NCI-H2196 (cell line): ENCODE data around the gene TANGO2.

Experiments used
- DNase-seq: peaks from one replicate; lab custom pipeline; 2025; ENCODE audit not compliant: unreplicated experiment; lab: John Stamatoyannopoulos, UW

TANGO2 gene

GRCh38 chr22:20039683-20040325, 18.9 kb downstream of the TANGO2 start:
- no peak for DNase-seq

- DNase-seq = no peak
These were observed 19.7 kb downstream of the TANGO2 start for GRCh38 chr22:20040327-20041200.

GRCh38 chr22:20043057-20043996, 22.4 kb downstream of the TANGO2 start:
- no peak for DNase-seq

GRCh38 chr22:20043997-20044342, 23.1 kb downstream of the TANGO2 start:
- DNase-seq = no peak

- DNase-seq = no peak
These were observed 23.7 kb downstream of the TANGO2 start for GRCh38 chr22:20044495-20045151.

GRCh38 chr22:20046730-20047129, 25.8 kb downstream of the TANGO2 start:
- no peak for DNase-seq

DNA sequence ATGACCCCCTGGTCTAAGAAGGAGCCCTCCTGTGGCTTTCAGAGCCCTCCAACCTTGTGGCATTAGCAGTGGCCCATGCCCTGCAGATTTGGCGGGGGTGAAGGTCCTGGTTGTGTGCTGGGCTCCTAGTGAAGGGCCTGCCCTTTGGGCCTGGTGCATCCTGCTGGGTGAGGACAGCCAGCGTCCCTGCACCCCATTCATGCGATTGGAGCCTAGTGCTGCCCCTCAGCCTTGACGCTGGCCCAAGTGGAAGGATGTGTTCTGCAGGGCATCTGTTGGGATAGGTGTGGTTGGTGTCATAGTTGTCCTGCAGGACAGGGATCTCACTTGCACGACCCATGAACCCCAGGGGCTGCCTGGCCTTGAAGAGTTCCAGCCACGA, 31.0 kb downstream of the TANGO2 start:
- no peak for DNase-seq

DNA sequence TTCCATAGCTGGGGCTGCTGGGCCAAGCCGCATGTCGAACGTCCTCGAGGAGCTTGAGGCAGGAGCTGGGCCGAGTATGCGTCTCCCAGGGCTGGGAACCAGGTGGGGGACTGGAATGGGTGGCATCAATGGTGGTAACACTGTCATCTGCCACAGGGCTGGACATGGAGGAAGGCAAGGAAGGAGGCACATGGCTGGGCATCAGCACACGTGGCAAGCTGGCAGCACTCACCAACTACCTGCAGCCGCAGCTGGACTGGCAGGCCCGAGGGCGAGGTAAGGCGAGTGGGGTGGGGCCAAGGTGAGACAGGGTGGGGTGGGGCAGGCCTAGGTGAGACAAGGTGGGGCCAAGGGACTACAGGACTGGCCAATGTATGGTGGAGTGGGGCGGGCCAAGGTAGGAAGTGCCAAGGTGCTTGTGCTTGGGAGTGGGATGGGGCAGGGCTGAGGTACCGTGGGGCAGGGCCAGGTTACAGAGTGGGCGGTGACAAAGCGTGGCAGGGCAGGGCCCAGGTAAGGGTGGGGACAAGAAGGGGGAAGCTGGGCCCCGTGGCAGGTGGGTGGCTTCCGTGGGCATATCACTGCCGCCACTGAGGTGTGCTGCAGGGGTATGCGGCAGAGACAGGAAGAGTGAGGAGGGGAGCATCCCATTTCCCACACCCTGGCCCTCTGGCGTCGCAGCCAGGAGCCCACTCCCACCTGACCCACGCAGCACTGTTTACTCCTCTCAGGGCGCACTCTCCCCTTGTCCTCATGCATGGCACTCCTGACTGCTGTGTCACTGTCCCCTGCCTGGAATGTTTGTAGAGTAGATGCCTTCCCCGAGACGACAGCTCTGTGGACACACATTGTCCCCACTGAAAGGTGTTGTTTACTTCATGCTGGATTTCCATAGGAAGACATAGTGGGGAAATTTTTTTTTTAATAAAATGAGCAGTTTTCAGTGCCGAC, 31.7 kb downstream of the TANGO2 start:
- DNase-seq = no peak

DNA sequence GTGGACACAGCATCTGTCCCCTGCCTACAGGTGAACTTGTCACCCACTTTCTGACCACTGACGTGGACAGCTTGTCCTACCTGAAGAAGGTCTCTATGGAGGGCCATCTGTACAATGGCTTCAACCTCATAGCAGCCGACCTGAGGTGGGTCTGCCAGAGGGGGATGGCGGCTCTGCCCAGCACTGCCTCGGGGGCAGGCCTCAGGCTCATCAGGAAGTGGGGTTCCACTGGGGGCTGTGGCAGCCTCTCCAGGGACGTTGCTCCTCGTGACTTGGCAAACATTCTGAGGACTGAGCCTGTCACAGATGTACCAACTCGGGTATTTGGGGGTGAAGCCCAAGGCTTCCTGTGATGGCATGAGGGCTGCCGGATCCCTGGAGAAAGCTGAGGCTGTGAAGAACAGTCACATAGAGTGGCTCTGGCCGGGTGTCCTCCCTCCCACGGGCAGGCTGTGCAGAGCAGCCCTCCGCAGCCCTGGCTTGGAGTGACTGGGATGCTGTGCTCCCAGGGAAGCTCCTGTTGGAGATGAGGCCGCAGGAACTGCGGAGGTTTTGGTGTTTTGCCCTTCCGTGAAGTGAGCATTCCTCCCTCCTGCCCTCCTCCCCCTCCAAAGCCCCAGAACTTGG, 32.6 kb downstream of the TANGO2 start:
- DNase-seq = no peak

- DNase-seq = no peak
These were observed 33.1 kb downstream of the TANGO2 start for GRCh38 chr22:20054034-20054427.

- no peak for DNase-seq
These were observed 33.6 kb downstream of the TANGO2 start for GRCh38 chr22:20054485-20054884.

DNA sequence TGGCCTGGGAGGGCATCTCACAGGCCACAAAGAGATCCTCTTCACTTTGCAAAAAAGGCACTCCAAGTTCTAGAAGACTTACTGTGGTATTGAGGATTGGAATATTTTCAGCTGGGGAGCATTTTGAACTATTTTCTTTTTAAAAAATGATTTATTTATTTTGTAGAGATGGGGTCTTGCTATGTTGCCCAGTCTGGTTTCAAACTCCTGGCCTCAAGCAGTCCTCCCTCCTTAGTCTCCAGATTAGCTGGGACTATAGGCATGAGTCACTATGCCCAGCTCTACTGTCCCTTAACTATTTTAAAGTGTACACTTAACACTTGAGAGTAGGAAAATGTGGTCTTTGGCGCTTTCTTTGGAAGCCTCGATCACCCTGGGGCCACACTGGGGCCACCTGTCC, 34.2 kb downstream of the TANGO2 start:
- no peak for DNase-seq

DNA sequence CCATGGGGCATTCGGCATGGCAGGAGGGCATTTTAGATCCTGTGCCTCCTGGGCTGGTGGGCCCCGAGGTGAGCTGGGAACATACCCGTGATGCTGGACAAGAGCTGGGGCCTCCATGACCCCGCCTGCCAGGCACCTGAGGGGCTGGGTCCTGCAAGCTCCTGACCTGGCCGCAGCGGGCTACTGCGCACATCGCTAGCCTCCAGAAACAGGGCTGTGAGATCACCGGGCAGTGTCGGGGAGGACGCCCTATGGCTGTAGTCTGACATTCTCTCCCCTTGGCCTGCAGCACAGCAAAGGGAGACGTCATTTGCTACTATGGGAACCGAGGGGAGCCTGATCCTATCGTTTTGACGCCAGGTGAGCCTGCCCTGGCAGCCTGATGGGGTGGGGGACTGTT, 34.7 kb downstream of the TANGO2 start:
- DNase-seq = no peak

- no peak for DNase-seq
These were observed 35.3 kb downstream of the TANGO2 start for GRCh38 chr22:20056161-20056560.

DNA sequence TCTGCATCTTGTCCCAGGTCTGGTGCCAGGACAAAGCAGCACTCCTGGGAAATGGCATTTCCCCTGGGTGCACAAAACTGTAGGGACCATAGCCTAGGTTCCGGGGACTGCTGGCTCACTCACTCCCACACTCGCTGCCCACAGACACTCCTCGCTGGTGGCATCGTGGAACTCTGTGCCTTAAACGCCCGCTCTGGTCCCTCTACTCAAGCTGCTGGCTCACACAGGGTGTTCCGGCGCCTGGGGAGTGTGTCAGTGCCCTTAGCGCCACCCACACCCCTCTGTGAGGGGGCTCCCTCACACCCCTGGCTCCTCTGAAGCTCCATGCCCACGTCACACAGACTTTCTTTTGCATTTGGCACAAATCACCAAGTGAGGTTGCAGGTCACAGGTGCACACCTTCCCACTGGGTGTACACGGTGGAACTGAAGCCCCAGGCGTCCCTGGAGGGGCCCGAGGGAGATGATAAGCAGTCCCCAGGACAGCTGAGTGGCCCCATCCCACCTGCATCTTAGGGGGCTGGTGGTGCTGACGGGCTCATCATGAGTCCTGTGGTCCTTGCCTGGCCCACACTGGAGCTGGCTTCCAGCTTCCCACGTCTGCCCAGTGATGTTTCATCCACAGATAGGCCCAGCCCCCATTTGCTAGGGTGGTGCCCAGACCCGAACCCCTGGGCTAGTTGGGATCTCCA, 35.9 kb downstream of the TANGO2 start:
- DNase-seq = no peak

DNA sequence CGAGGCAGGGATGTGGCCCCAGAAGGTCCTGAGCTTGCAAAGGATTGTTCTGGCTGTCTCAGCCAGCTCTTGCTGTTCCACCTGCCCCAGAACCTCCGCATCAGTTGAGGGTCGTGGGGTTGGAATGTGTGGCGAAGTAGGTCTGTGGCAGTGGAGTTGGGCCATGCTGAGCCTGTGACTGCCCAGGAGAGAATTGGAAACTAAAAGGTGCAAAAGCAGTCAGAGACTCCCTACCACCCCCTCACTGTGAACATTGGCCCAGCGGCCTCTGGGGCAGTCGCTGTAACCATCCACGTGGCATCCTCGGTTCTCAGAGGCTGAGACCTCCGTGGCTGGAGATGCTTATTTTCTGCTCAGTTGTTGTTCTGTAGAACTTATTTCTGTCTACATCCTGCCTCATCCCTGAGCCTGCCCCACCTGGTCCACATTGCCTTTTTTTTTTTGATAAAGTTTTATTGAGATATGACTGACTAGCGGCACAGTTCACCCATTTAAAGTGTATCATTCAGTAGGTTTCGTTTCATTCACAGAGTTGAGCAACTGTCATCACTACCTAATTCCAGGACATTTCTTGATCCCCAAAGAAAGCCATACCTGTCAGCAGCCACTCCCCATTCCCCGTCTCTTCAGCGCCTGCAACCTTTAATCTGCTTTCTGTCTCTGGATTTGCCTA, 36.8 kb downstream of the TANGO2 start:
- no peak for DNase-seq

- no peak for DNase-seq
These were observed 38.3 kb downstream of the TANGO2 start for GRCh38 chr22:20058989-20059770.
